Neural cell (in vitro differentiated cells): ENCODE results near the gene MEA1.

Experiments
- CTCF ChIP-seq: fragments of 450-650 bp; IDR thresholded peaks from 2 replicates; pipeline ENCODE4 v1.5.1; 2014; ENCODE audit warnings: antibody characterized with exemption, mild to moderate bottlenecking, moderate library complexity; ENCODE audit not compliant: poor library complexity, severe bottlenecking
- RAD21 ChIP-seq: fragments of 450-650 bp; conservative IDR thresholded peaks from 2 replicates; pipeline ENCODE4 v1.6.1; 2014; ENCODE audit warnings: antibody characterized with exemption, mild to moderate bottlenecking, moderate library complexity

GRCh38 chr6:43036712-43037111, 23.0 kb upstream of the MEA1 start:
- no peak for TF ChIP-seq RAD21
- no peak for TF ChIP-seq CTCF
